ENCODE results near the gene CCHCR1. TPM values are rescaled to one million over a fixed set of nuclear protein-coding genes. Genes with fewer than 3 reads are reported as not detected.

CCHCR1 gene
- total RNA-seq, 2 donors from 2014 or later = 31.8 to 55.4 TPM

- peaks cover 5% of the 10 kb centered on the region for H3K4me1 ChIP-seq
Measured at GRCh38 chr6:31158140-31158862, 699 bp upstream of the CCHCR1 start, which contains the start of gene TCF19. TSS of gene TCF19 (plus strand) at chr6:31158589. CDS start at chr6:31159470, 881 bp downstream.

GRCh38 chr6:31156641-31157040, 961 bp downstream of the CCHCR1 start:
- H3K27ac ChIP-seq = no peak overlapping the region
- no peaks in the 10 kb centered on the region for H3K9me3 ChIP-seq
- no peak for DNase-seq
- no peaks in the 10 kb centered on the region for H3K27me3 ChIP-seq
- TF ChIP-seq CTCF (IDR thresholded peaks at IDR 0.05) = no peak
- peaks cover 5% of the 10 kb centered on the region for H3K4me1 ChIP-seq
- intact Hi-C loops (cut with DNase I) = no loop called here
- H3K4me3 ChIP-seq = no peak overlapping the region
- no peaks in the 10 kb centered on the region for H3K36me3 ChIP-seq
- peak overlapping the region in 1 of 2 donors; percentile 70 for H3K9ac ChIP-seq (ENCODE audit: low read depth in 2 of 2, low read length in 2 of 2)

More at GRCh38 chr6:31158140-31158862, 699 bp upstream of the CCHCR1 start, which contains the start of gene TCF19:
- Histone ChIP-seq H3K27ac (no peak within 1 kb of the TSS), H3K4me3 (peak within 1 kb of the TSS; percentile 65), H3K9ac (ENCODE audit: low read depth in 2 of 2, low read length in 2 of 2) (peak within 1 kb of the TSS; percentile 75), H3K27me3 (no peaks in the 10 kb centered on the region), H3K36me3 (no peaks in the 10 kb centered on the region), H3K9me3 (no peaks in the 10 kb centered on the region)
- peak; percentile 99 for DNase-seq
- intact Hi-C loops (cut with DNase I) = no loop called here
- no peak for TF ChIP-seq CTCF (IDR thresholded peaks at IDR 0.05)

GRCh38 chr6:31154436-31154835, 3.2 kb downstream of the CCHCR1 start:
- Histone ChIP-seq H3K36me3 (no peaks in the 10 kb centered on the region), H3K4me3 (no peak overlapping the region), H3K9ac (ENCODE audit: low read depth in 2 of 2, low read length in 2 of 2) (no peak overlapping the region), H3K27me3 (no peaks in the 10 kb centered on the region), H3K27ac (no peak overlapping the region), H3K4me1 (peaks cover 2% of the 10 kb centered on the region), H3K9me3 (no peaks in the 10 kb centered on the region)
- DNase-seq = no peak
- intact Hi-C loops (cut with DNase I) = no loop called here
- no peak for TF ChIP-seq CTCF (IDR thresholded peaks at IDR 0.05)

- Histone ChIP-seq H3K9me3 (no peaks in the 10 kb centered on the region), H3K4me3 (no peak overlapping the region), H3K27ac (no peak overlapping the region), H3K4me1 (no peaks in the 10 kb centered on the region), H3K27me3 (no peaks in the 10 kb centered on the region), H3K9ac (ENCODE audit: low read depth in 2 of 2, low read length in 2 of 2) (no peak overlapping the region), H3K36me3 (no peaks in the 10 kb centered on the region)
- no peak for TF ChIP-seq CTCF (IDR thresholded peaks at IDR 0.05)
- intact Hi-C loops (cut with DNase I) = no loop called here
- DNase-seq = no peak
Measured at GRCh38 chr6:31152781-31153180, 4.8 kb downstream of the CCHCR1 start.

GRCh38 chr6:31149827-31150447, 7.7 kb downstream of the CCHCR1 start:
- Histone ChIP-seq H3K27me3 (no peaks in the 10 kb centered on the region), H3K9ac (ENCODE audit: low read depth in 2 of 2, low read length in 2 of 2) (no peak overlapping the region), H3K4me1 (no peaks in the 10 kb centered on the region), H3K9me3 (no peaks in the 10 kb centered on the region), H3K4me3 (no peak overlapping the region), H3K36me3 (no peaks in the 10 kb centered on the region), H3K27ac (no peak overlapping the region)
- intact Hi-C loops (cut with DNase I) = no loop called here
- no peak for DNase-seq
- TF ChIP-seq CTCF (IDR thresholded peaks at IDR 0.05) = no peak

All from colonic mucosa (tissue), 4 donors.